Measurements from ENCODE around the gene ADTRP. TPM values are rescaled to one million over a fixed set of nuclear protein-coding genes. Genes with fewer than 3 reads are reported as not detected.

Gene ADTRP
- total RNA-seq, 1 experiment from 2014 or later = 0.50 TPM

DNA sequence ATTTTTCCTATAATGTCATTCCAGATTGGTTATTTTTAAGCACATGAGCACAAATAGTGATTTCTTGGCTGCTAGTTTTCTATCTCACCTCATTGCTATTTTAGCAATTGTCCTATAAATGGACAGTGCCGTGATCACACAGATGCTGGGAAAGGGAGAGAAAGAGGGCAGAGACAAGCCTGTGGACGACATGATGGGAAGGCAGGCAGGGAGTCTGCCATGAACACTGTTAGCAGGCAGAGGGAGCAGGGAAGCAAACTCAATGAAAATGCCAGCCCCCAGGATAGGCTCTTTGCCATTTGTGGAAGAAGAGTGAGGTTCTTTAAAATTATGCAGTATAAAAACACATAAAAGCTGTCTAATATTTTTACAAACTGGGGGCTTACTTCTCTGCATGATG lies 96.8 kb downstream of the ADTRP start:
- ChIA-PET CTCF (no interaction called here), POLR2A (no interaction called here)
- Mint-ChIP-seq H3K4me3 (no peak overlapping the region), H3K9me3 (peaks cover 63% of the 10 kb centered on the region), H3K27ac (no peak overlapping the region), H3K4me1 (0 out of 2 replicates have a peak, but pooled peaks cover under 1% of the 10 kb centered on the region), H3K27me3 (ENCODE audit: low read depth) (no peaks in the 10 kb centered on the region), H3K36me3 (peaks cover 26% of the 10 kb centered on the region)
- DNase-seq (ENCODE audit: low spot score) = no peak
- TF ChIP-seq, protein P1, sequence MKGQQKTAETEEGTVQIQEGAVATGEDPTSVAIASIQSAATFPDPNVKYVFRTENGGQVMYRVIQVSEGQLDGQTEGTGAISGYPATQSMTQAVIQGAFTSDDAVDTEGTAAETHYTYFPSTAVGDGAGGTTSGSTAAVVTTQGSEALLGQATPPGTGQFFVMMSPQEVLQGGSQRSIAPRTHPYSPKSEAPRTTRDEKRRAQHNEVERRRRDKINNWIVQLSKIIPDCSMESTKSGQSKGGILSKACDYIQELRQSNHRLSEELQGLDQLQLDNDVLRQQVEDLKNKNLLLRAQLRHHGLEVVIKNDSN (CRISPR knock-in tag; IDR thresholded peaks at IDR 0.05) = no peak
- TF ChIP-seq, protein P2, sequence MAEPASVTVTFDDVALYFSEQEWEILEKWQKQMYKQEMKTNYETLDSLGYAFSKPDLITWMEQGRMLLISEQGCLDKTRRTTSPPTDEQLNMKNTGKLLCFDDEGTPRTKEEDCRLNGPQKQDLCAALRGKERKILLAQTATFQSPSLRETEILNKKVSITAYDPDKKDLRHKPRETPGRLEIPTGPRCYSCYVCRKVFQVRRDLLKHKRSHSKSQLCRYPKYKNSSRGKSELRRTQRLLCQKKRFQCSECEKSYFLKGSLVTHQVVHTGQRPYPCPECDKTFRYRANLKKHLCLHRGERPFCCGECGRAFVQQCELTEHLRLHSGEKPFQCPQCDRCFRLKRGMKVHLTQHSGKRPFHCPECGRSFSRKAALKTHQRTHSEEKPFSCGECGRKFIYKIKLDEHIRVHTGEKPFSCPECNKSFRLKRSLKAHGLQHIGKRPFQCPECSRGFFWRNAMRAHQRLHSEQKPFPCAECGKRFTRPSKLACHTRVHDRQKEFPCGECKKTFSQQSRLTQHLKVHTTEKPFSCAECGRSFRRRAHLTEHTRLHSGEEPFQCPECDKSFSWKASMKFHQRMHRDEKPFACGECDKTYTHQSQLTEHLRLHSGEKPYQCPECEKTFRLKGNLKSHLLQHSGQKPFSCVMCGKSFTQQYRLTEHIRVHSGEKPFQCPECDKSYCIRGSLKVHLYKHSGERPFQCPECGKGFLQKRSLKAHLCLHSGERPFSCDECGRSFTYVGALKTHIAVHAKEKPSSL (CRISPR knock-in tag; conservative IDR thresholded peaks at IDR 0.05) = no peak
- TF ChIP-seq NFE2L1 (CRISPR knock-in tag; IDR thresholded peaks at IDR 0.05) = no peak
- no peak for TF ChIP-seq NFATC4 (CRISPR knock-in tag; IDR thresholded peaks at IDR 0.05)
- TF ChIP-seq, protein P3, sequence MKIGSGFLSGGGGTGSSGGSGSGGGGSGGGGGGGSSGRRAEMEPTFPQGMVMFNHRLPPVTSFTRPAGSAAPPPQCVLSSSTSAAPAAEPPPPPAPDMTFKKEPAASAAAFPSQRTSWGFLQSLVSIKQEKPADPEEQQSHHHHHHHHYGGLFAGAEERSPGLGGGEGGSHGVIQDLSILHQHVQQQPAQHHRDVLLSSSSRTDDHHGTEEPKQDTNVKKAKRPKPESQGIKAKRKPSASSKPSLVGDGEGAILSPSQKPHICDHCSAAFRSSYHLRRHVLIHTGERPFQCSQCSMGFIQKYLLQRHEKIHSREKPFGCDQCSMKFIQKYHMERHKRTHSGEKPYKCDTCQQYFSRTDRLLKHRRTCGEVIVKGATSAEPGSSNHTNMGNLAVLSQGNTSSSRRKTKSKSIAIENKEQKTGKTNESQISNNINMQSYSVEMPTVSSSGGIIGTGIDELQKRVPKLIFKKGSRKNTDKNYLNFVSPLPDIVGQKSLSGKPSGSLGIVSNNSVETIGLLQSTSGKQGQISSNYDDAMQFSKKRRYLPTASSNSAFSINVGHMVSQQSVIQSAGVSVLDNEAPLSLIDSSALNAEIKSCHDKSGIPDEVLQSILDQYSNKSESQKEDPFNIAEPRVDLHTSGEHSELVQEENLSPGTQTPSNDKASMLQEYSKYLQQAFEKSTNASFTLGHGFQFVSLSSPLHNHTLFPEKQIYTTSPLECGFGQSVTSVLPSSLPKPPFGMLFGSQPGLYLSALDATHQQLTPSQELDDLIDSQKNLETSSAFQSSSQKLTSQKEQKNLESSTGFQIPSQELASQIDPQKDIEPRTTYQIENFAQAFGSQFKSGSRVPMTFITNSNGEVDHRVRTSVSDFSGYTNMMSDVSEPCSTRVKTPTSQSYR (CRISPR knock-in tag; IDR thresholded peaks at IDR 0.05) = no peak
- TF ChIP-seq, protein P4, sequence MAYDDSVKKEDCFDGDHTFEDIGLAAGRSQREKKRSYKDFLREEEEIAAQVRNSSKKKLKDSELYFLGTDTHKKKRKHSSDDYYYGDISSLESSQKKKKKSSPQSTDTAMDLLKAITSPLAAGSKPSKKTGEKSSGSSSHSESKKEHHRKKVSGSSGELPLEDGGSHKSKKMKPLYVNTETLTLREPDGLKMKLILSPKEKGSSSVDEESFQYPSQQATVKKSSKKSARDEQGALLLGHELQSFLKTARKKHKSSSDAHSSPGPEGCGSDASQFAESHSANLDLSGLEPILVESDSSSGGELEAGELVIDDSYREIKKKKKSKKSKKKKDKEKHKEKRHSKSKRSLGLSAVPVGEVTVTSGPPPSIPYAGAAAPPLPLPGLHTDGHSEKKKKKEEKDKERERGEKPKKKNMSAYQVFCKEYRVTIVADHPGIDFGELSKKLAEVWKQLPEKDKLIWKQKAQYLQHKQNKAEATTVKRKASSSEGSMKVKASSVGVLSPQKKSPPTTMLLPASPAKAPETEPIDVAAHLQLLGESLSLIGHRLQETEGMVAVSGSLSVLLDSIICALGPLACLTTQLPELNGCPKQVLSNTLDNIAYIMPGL (CRISPR knock-in tag; IDR thresholded peaks at IDR 0.05) = no peak
- TF ChIP-seq, protein P5, sequence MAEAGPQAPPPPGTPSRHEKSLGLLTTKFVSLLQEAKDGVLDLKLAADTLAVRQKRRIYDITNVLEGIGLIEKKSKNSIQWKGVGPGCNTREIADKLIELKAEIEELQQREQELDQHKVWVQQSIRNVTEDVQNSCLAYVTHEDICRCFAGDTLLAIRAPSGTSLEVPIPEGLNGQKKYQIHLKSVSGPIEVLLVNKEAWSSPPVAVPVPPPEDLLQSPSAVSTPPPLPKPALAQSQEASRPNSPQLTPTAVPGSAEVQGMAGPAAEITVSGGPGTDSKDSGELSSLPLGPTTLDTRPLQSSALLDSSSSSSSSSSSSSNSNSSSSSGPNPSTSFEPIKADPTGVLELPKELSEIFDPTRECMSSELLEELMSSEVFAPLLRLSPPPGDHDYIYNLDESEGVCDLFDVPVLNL (CRISPR knock-in tag; IDR thresholded peaks at IDR 0.05; ENCODE audit: borderline replicate concordance, low read depth) = no peak
- no peak for TF ChIP-seq NR2C2 (CRISPR knock-in tag; IDR thresholded peaks at IDR 0.05)
- TF ChIP-seq, protein P6, sequence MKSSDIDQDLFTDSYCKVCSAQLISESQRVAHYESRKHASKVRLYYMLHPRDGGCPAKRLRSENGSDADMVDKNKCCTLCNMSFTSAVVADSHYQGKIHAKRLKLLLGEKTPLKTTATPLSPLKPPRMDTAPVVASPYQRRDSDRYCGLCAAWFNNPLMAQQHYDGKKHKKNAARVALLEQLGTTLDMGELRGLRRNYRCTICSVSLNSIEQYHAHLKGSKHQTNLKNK (CRISPR knock-in tag; IDR thresholded peaks at IDR 0.05) = no peak
- TF ChIP-seq, protein P7, sequence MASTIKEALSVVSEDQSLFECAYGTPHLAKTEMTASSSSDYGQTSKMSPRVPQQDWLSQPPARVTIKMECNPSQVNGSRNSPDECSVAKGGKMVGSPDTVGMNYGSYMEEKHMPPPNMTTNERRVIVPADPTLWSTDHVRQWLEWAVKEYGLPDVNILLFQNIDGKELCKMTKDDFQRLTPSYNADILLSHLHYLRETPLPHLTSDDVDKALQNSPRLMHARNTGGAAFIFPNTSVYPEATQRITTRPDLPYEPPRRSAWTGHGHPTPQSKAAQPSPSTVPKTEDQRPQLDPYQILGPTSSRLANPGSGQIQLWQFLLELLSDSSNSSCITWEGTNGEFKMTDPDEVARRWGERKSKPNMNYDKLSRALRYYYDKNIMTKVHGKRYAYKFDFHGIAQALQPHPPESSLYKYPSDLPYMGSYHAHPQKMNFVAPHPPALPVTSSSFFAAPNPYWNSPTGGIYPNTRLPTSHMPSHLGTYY (CRISPR knock-in tag; IDR thresholded peaks at IDR 0.05) = no peak
- no peak for TF ChIP-seq OVOL2 (CRISPR knock-in tag; IDR thresholded peaks at IDR 0.05; ENCODE audit: borderline replicate concordance)
- TF ChIP-seq, protein P8, sequence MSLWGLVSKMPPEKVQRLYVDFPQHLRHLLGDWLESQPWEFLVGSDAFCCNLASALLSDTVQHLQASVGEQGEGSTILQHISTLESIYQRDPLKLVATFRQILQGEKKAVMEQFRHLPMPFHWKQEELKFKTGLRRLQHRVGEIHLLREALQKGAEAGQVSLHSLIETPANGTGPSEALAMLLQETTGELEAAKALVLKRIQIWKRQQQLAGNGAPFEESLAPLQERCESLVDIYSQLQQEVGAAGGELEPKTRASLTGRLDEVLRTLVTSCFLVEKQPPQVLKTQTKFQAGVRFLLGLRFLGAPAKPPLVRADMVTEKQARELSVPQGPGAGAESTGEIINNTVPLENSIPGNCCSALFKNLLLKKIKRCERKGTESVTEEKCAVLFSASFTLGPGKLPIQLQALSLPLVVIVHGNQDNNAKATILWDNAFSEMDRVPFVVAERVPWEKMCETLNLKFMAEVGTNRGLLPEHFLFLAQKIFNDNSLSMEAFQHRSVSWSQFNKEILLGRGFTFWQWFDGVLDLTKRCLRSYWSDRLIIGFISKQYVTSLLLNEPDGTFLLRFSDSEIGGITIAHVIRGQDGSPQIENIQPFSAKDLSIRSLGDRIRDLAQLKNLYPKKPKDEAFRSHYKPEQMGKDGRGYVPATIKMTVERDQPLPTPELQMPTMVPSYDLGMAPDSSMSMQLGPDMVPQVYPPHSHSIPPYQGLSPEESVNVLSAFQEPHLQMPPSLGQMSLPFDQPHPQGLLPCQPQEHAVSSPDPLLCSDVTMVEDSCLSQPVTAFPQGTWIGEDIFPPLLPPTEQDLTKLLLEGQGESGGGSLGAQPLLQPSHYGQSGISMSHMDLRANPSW (CRISPR knock-in tag; conservative IDR thresholded peaks at IDR 0.05; ENCODE audit: low read depth) = no peak
- TF ChIP-seq, protein P9, sequence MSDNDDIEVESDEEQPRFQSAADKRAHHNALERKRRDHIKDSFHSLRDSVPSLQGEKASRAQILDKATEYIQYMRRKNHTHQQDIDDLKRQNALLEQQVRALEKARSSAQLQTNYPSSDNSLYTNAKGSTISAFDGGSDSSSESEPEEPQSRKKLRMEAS (CRISPR knock-in tag; IDR thresholded peaks at IDR 0.05) = no peak
- TF ChIP-seq IRF2 (CRISPR knock-in tag; IDR thresholded peaks at IDR 0.05; ENCODE audit: borderline replicate concordance, low read depth) = no peak
- no peak for ATAC-seq
